Naive thymus-derived CD4-positive, alpha-beta T cell (primary cell): ENCODE data around the gene IRX3. TPM values are rescaled to one million over a fixed set of nuclear protein-coding genes. Genes with fewer than 3 reads are reported as not detected.
A peak's percentile ranks its signal among the peaks of the same experiment; 100 is the strongest.

Experiments
- ATAC-seq: fragments of 150-1000 bp; cut with Tn5 transposase; 2 replicates; pipeline ENCODE4 v1.10.0; 2021; ENCODE audit warnings: mild to moderate bottlenecking, moderate library complexity
- CTCF ChIA-PET: fragments of 350-600 bp; sonication (Branson Sonifier 250); formaldehyde crosslinking; loops from one replicate; lab custom pipeline; 2021; ENCODE audit warnings: antibody characterized with exemption; lab: Charles Lee
- POLR2A ChIA-PET: fragments of 350-600 bp; sonication (Branson Sonifier 250); formaldehyde crosslinking; loops from one replicate; lab custom pipeline; 2021; ENCODE audit warnings: antibody characterized with exemption, inconsistent platforms; lab: Charles Lee
- DNase-seq, 9 donors: peaks; one replicate each; pipeline versions ENCODE4 v3.0.0 to v3.0.0-alpha.2; 2020 to 2022; ENCODE audit warnings: mixed read lengths in 1 of 9
- H3K27ac ChIP-seq: one replicate; pipeline ENCODE4 v1.7.0; 2013; ENCODE audit warnings: mild to moderate bottlenecking, low read depth, low read length, moderate library complexity
- H3K27me3 ChIP-seq, 2 donors: one replicate each; pipeline ENCODE4 v1.7.0; 2013; ENCODE audit warnings: low read length in 2 of 2, mild to moderate bottlenecking in 2 of 2, moderate library complexity in 2 of 2; ENCODE audit not compliant: control insufficient read depth in 2 of 2, insufficient read depth in 2 of 2
- H3K36me3 ChIP-seq, 3 experiments: 1 replicate in 2 of 3; 2 replicates in 1 of 3; pipeline ENCODE4 v1.7.0; 2013; ENCODE audit warnings: low read length in 3 of 3, mild to moderate bottlenecking in 3 of 3, moderate library complexity in 1 of 3; ENCODE audit not compliant: insufficient read depth in 3 of 3, control insufficient read depth in 2 of 3
- H3K4me1 ChIP-seq, 2 donors: one replicate each; pipeline ENCODE4 v1.7.0; 2013; ENCODE audit warnings: low read length in 2 of 2, mild to moderate bottlenecking in 2 of 2, moderate library complexity in 1 of 2; ENCODE audit not compliant: control insufficient read depth in 2 of 2, insufficient read depth in 2 of 2
- H3K4me3 ChIP-seq: 2 replicates; pipeline ENCODE4 v1.7.0; 2013; ENCODE audit warnings: mild to moderate bottlenecking, low read length
- H3K9me3 ChIP-seq, 3 experiments: 1 replicate in 2 of 3; 2 replicates in 1 of 3; pipeline ENCODE4 v1.7.0; 2013; ENCODE audit warnings: low read length in 3 of 3; ENCODE audit not compliant: control insufficient read depth in 2 of 3
- H3K27ac Mint-ChIP-seq, 9 donors: one replicate each; pipeline ENCODE4 v1.8.0; 2020 to 2022; ENCODE audit warnings: mixed read lengths in 9 of 9, mild to moderate bottlenecking in 8 of 9, moderate library complexity in 5 of 9, inconsistent platforms in 2 of 9
- H3K27me3 Mint-ChIP-seq, 5 donors: one replicate each; pipeline ENCODE4 v1.8.0; 2021 to 2022; ENCODE audit warnings: mixed read lengths in 5 of 5, mild to moderate bottlenecking in 1 of 5
- H3K36me3 Mint-ChIP-seq, 5 donors: one replicate each; pipeline ENCODE4 v1.8.0; 2020 to 2022; ENCODE audit warnings: mixed read lengths in 5 of 5, mild to moderate bottlenecking in 3 of 5, inconsistent platforms in 1 of 5
- H3K4me1 Mint-ChIP-seq, 7 donors: one replicate each; pipeline ENCODE4 v1.8.0; 2020 to 2022; ENCODE audit warnings: mixed read lengths in 7 of 7, mild to moderate bottlenecking in 3 of 7, inconsistent platforms in 1 of 7
- H3K4me3 Mint-ChIP-seq, 10 donors: one replicate each; pipeline ENCODE4 v1.8.0; 2020 to 2022; ENCODE audit warnings: mild to moderate bottlenecking in 10 of 10, mixed read lengths in 10 of 10, moderate library complexity in 6 of 10, inconsistent platforms in 2 of 10
- H3K9me3 Mint-ChIP-seq, 11 donors: one replicate each; pipeline ENCODE4 v1.8.0; 2020 to 2022; ENCODE audit warnings: mixed read lengths in 11 of 11, mild to moderate bottlenecking in 4 of 11, inconsistent platforms in 1 of 11, moderate library complexity in 1 of 11
- intact Hi-C, 2 donors: fragments of 100-400 bp; cut with micrococcal nuclease; formaldehyde crosslinking; loops; one replicate each; pipeline ENCODE4 v1.15.1; 2023
- polyA plus RNA-seq, 2 donors: library from polyadenylated mRNA; unstranded; fragments of 300-500 nt; fragmentation: Illumina TruSeq; gene quantifications; one replicate each; pipeline ENCODE4 v1.2.3, GENCODE V29; 2021
- total RNA-seq, 6 experiments: library from RNA in 5 of 6; stranded (reverse) in 5 of 6; gene quantifications; 1 replicate in 5 of 6; 2 replicates in 1 of 6; pipeline ENCODE4 v1.2.3 and lab custom pipeline; 2021 to 2026

Gene IRX3
- total and polyA plus RNA-seq, 7 experiments from 2014 or later, result 3.2 TPM; not detected in 6

DNA sequence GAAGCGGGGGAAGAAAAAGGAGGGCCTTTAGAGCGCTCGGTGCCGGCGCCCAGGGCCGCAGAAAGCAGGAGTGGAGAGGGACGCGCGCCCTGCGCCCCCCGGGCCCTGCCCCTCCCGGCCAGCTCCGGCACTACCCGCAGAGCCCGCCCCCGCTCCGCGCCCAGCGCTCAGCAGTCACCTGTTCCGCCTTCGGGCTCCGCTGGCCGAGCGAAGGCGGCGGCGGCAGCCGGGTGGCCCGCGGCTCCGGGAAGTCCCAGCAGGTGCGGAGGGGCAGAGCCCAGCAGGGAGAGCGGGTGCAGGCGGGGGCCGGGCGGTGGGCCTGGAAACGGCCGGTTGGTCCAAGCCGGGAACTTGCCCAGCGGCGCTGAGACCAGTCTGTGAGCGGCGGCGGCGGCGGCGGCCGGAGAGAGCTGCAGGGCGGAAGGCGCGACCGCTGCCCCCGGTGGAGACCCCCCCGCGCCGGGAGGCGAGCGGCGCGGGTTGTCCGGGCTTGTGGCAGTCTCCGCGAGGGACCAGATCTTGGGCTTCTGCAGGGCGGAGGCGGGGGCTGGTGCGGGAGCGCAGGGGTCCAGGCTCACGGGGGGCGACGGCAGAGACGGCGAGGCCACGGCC is 2.2 kb downstream of the IRX3 start:
- Histone ChIP-seq H3K27me3 (no peaks in the 10 kb centered on the region), H3K4me1 (no peaks in the 10 kb centered on the region), H3K4me3 (no peak overlapping the region), H3K9me3 (no peaks in the 10 kb centered on the region), H3K36me3 (no peaks in the 10 kb centered on the region), H3K27ac (no peak overlapping the region)
- ChIA-PET CTCF (no interaction called here), POLR2A (no interaction called here)
- no peak for ATAC-seq
- peak in 1 of 9 donors; percentile 31 for DNase-seq
- Mint-ChIP-seq H3K4me3 (peak overlapping the region in 2 of 10 donors; percentile 70 to 80), H3K4me1 (peaks cover 19 to 46% (median 25%) of the 10 kb centered on the region in 7 donors), H3K9me3 (peaks cover 0 to 2% (median 0%) of the 10 kb centered on the region in 11 donors), H3K27ac (no peak overlapping the region), H3K36me3 (peaks cover 0 to 10% (median 0%) of the 10 kb centered on the region in 5 donors), H3K27me3 (peaks cover 52 to 81% (median 69%) of the 10 kb centered on the region in 5 donors)
- intact Hi-C loops, result loop anchor here in 1 of 2 donors (5.0 to 10.0 kb wide), 2 partner anchors 732 to 1910 kb away; partner anchors contain the start of gene GNAO1

DNA sequence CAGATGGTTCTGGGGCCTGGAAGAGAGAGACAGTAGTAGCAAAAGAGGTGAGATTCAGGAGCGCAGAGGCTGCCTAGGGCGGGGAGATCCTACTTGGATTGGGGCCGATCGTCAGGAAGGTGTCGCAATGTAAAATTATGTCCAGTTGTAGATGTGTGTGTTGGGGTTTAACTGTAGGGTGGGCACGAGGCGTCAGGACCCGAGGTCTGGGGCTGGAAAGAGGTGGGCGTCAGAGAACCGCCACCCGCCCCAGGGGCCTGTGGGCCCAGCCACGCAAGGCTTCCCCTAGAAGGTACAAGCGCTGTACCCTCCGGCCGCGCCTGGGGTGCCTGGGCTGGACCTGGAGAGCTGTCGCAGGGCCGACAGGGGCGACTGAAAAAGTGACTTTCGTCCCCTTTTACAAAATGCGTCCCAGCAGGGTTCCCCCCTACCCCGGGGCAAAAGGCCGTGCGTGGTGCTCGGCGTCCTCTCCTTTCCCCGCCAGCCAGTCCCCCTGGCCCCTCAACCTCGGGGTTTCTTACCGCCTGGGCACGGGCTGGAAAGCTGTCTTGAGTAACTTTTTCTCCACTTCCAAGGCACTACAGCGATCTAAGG is 2.8 kb downstream of the IRX3 start:
- intact Hi-C loops, result loop anchor here (2.0 to 10.0 kb wide), 3 partner anchors 732 to 1911 kb away; partner anchors contain the start of gene GNAO1 (in 1 of the 2)
- Mint-ChIP-seq H3K9me3 (peaks cover 0 to 2% (median 0%) of the 10 kb centered on the region in 11 donors), H3K36me3 (peaks cover 0 to 10% (median 0%) of the 10 kb centered on the region in 5 donors), H3K4me1 (peaks cover 19 to 45% (median 25%) of the 10 kb centered on the region in 7 donors), H3K27me3 (peaks cover 57 to 78% (median 68%) of the 10 kb centered on the region in 5 donors), H3K27ac (no peak overlapping the region), H3K4me3 (peak overlapping the region in 7 of 10 donors; percentile 10 to 72 (median 34))
- no peaks in the 10 kb centered on the region for H3K27me3 ChIP-seq
- no peak overlapping the region for H3K4me3 ChIP-seq
- no peaks in the 10 kb centered on the region for H3K9me3 ChIP-seq
- ChIA-PET POLR2A (no interaction called here), CTCF (no interaction called here)
- ATAC-seq (no peak), DNase-seq (no peak)
- no peak overlapping the region for H3K27ac ChIP-seq
- no peaks in the 10 kb centered on the region for H3K36me3 ChIP-seq
- no peaks in the 10 kb centered on the region for H3K4me1 ChIP-seq

DNA sequence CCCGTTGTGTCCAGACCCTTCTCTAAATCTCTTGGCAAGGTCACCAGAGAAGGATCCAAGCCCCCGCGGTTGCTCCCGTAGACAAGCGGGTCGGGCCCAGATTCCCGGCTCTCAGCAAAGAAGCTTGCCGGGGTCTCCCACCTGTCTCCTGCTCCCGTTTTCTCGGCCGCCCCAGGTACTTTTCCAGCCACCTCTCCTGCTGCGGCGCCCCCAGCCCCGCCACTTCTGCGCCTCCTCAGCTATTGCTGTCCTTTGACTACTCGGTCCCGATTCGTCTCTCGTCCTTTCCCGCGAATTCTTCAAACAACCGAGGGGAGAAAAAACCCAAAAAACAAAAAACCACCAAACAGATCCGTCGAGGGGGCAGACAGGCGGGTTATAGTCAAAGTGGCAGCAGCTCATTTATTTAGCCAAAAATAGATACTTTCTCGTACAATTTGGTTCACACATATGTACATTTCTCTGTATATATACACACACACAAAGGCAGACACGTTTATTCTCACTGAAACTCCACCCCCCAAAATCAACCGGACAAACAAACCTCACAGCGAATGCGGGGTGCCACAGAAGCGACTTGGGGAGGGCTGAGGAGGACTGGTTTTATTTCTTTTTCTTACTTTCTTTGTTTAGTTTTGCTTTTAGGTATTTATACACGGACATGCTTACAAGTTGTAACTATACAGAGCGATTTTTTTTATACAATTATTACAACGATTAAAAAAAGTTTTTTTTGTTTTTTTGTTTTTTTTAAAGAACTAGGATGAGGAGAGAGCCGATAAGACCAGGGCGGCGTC is 3.5 kb downstream of the IRX3 start:
- ChIA-PET CTCF (interaction anchor here (0.6 kb wide), 1 partner anchor 735 kb away, joined by 4 read pairs; no protein-coding TSS in a partner anchor), POLR2A (no interaction called here)
- Histone ChIP-seq H3K27ac (no peak overlapping the region), H3K36me3 (no peaks in the 10 kb centered on the region), H3K4me1 (no peaks in the 10 kb centered on the region), H3K9me3 (no peaks in the 10 kb centered on the region), H3K4me3 (no peak overlapping the region), H3K27me3 (no peaks in the 10 kb centered on the region)
- peaks cover 0 to 2% (median 0%) of the 10 kb centered on the region in 11 donors for H3K9me3 Mint-ChIP-seq
- peak overlapping the region in 1 of 9 donors; percentile 59 for H3K27ac Mint-ChIP-seq
- intact Hi-C loops, result loop anchor here (1.0 to 10.0 kb wide), 4 partner anchors 510 to 1912 kb away; partner anchors contain the start of gene GNAO1 (in 1 of the 2)
- H3K36me3 Mint-ChIP-seq, result peaks cover 0 to 10% (median 0%) of the 10 kb centered on the region in 5 donors
- peaks cover 19 to 43% (median 28%) of the 10 kb centered on the region in 7 donors for H3K4me1 Mint-ChIP-seq
- H3K4me3 Mint-ChIP-seq, result peak overlapping the region in 8 of 10 donors; percentile 10 to 65 (median 55)
- DNase-seq (no peak), ATAC-seq (no peak)
- H3K27me3 Mint-ChIP-seq, result peaks cover 52 to 71% (median 61%) of the 10 kb centered on the region in 5 donors

DNA sequence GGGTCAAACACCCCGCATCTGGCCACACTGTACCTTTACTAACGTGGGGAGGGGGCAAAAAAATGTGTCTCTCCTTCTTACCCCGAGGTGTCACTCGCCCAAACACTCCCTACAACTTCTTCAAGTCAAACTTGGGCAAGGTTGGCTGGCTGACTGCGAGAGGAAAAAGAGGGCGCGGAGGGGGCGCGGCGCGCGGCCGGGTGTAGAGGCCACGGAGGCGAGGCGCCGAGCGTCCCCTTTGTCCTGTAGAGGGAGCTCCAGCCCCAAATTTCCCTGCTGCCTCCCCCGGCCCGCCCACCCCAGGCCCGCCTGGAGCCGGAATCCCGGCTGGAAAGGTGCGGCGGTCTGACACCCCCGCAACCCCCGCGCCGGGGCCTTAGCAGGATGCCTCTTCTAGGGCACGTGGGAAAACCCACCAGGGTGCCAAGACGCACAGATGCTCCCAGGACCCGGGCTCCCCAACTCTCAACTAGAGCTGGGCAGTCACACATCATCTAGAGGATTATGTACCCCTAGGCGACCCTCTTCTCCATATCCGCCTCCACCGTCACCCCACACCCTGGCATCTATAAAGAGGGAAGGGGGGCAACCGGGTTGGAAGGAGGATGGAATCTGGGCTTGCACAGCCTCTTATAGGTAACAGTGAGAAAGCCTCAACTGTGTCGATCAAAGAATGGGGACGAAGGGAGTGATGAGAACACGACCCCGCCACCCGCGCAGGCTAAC is 4.2 kb downstream of the IRX3 start:
- DNase-seq (no peak), ATAC-seq (peak; percentile 38)
- Histone ChIP-seq H3K4me1 (no peaks in the 10 kb centered on the region), H3K9me3 (no peaks in the 10 kb centered on the region), H3K27me3 (no peaks in the 10 kb centered on the region), H3K27ac (no peak overlapping the region), H3K4me3 (no peak overlapping the region), H3K36me3 (no peaks in the 10 kb centered on the region)
- peaks cover 19 to 42% (median 30%) of the 10 kb centered on the region in 7 donors for H3K4me1 Mint-ChIP-seq
- ChIA-PET POLR2A (no interaction called here), CTCF (no interaction called here)
- peaks cover 0 to 10% (median 0%) of the 10 kb centered on the region in 5 donors for H3K36me3 Mint-ChIP-seq
- H3K9me3 Mint-ChIP-seq, result peaks cover 0 to 2% (median 0%) of the 10 kb centered on the region in 11 donors
- H3K27me3 Mint-ChIP-seq, result peaks cover 51 to 67% (median 61%) of the 10 kb centered on the region in 5 donors
- peak overlapping the region in 4 of 10 donors; percentile 30 to 65 (median 60) for H3K4me3 Mint-ChIP-seq
- intact Hi-C loops, result loop anchor here (1.0 to 10.0 kb wide), 4 partner anchors 509 to 1912 kb away; partner anchors contain the start of gene GNAO1 (in 1 of the 2)
- H3K27ac Mint-ChIP-seq, result peak overlapping the region in 1 of 9 donors; percentile 74

DNA sequence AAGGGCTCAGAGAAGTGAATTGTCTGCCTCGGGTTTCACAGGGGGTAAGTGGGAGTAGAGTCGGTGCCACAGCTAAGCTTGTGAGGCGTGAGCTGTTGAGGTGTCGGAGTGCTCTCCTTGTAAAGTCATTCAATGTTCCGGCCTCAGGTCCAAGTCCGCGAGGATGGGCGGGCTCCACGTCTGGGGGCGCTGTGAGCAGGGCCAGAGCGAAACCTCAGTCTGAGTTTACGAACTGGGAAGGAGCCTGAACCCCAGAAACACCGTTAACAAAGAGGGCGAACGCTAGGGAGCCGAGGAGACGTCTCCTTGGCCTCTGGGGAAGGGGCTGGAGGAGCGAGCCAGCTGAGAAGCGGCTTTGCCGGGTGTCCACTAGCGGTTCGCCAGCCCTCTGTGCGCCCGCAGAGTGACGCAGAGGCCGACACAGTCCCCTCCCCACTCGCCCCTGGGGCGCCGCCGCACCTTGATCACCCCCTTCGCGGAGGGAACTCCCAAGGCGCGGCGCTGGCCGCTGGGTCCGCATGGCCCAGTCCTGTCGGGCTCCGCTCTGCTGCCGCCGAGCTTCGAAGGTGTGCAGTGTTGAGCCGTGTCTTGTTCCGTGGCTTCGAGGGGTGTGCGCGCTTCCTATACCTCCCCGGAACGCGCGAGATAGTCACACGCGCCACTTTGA is 4.9 kb downstream of the IRX3 start:
- CTCF ChIA-PET, result no interaction called here
- no peaks in the 10 kb centered on the region for H3K27me3 ChIP-seq

More for the DNA sequence above, 4.9 kb downstream of the IRX3 start:
- POLR2A ChIA-PET, result no interaction called here
- intact Hi-C loops, result loop anchor here (1.0 to 10.0 kb wide), 4 partner anchors 508 to 1913 kb away; partner anchors contain the start of gene GNAO1 (in 1 of the 2)
- no peak overlapping the region for H3K4me3 ChIP-seq
- ATAC-seq (no peak), DNase-seq (no peak)
- H3K9me3 ChIP-seq, result no peaks in the 10 kb centered on the region
- H3K36me3 ChIP-seq, result no peaks in the 10 kb centered on the region
- H3K27ac Mint-ChIP-seq, result peak overlapping the region in 1 of 9 donors; percentile 74
- H3K4me3 Mint-ChIP-seq, result peak overlapping the region in 4 of 10 donors; percentile 30 to 62 (median 46)
- H3K27ac ChIP-seq, result no peak overlapping the region
- H3K4me1 ChIP-seq, result no peaks in the 10 kb centered on the region
- H3K9me3 Mint-ChIP-seq, result peaks cover 0 to 2% (median 0%) of the 10 kb centered on the region in 11 donors
- peaks cover 0 to 10% (median 0%) of the 10 kb centered on the region in 5 donors for H3K36me3 Mint-ChIP-seq
- peaks cover 51 to 63% (median 61%) of the 10 kb centered on the region in 5 donors for H3K27me3 Mint-ChIP-seq
- H3K4me1 Mint-ChIP-seq, result peaks cover 19 to 42% (median 30%) of the 10 kb centered on the region in 7 donors
